MCF 10A (cell line): ENCODE data around the gene TRIM14. TPM values are rescaled to one million over a fixed set of nuclear protein-coding genes. Genes with fewer than 3 reads are reported as not detected.
"Not testable (repeated sequence)": the region's sequence is repeated elsewhere in the genome, so short reads cannot be mapped to it uniquely, and the experiment has no call there.

Experiments
- BruUV-seq: library from RNA; stranded (reverse); fragments of 400-500 nt; replicated peaks from 2 replicates; lab custom pipeline; 2021; lab: Mats Ljungman, UMichigan
- CTCF ChIA-PET: fragments of 300-600 bp; sonication (Branson Sonifier 250); formaldehyde crosslinking; extraction: SDS; loops from one replicate; lab custom pipeline; 2021; ENCODE audit warnings: antibody characterized with exemption, inconsistent platforms; lab: Yijun Ruan, JAX
- POLR2A ChIA-PET: fragments of 300-600, 350-650 bp; sonication (Branson Sonifier 250); formaldehyde crosslinking; extraction: SDS; loops from one replicate; lab custom pipeline; 2020; ENCODE audit warnings: antibody characterized with exemption, inconsistent platforms; lab: Yijun Ruan, JAX
- DNase-seq: peaks from one replicate; pipeline ENCODE4 v3.0.0-alpha.2; 2018; ENCODE audit not compliant: unreplicated experiment
- H3K27ac Mint-ChIP-seq: one replicate; pipeline ENCODE4 v1.8.0; 2022; ENCODE audit warnings: mild to moderate bottlenecking, low read depth, mixed read lengths; ENCODE audit not compliant: unreplicated experiment
- H3K27me3 Mint-ChIP-seq: one replicate; pipeline ENCODE4 v1.8.0; 2022; ENCODE audit warnings: mixed read lengths; ENCODE audit not compliant: insufficient read depth, unreplicated experiment
- H3K36me3 Mint-ChIP-seq: one replicate; pipeline ENCODE4 v1.8.0; 2022; ENCODE audit warnings: mild to moderate bottlenecking, moderate library complexity, mixed read lengths; ENCODE audit not compliant: insufficient read depth, unreplicated experiment
- H3K4me1 Mint-ChIP-seq: one replicate; pipeline ENCODE4 v1.8.0; 2022; ENCODE audit warnings: mixed read lengths; ENCODE audit not compliant: insufficient read depth, unreplicated experiment
- H3K4me3 Mint-ChIP-seq: one replicate; pipeline ENCODE4 v1.8.0; 2022; ENCODE audit warnings: mild to moderate bottlenecking, moderate library complexity, mixed read lengths; ENCODE audit not compliant: unreplicated experiment
- H3K9me3 Mint-ChIP-seq: one replicate; pipeline ENCODE4 v1.8.0; 2022; ENCODE audit warnings: mixed read lengths; ENCODE audit not compliant: unreplicated experiment
- CTCF ChIP-seq: fragments of 200-600 bp; IDR thresholded peaks from one replicate; pipeline ENCODE4 v1.8.0; 2022; ENCODE audit warnings: antibody characterized with exemption, mild to moderate bottlenecking; ENCODE audit not compliant: unreplicated experiment
- intact Hi-C: fragments of 100-400 bp; cut with micrococcal nuclease; formaldehyde crosslinking; loops from 2 replicates; pipeline ENCODE4 v1.14.1; 2022
- total RNA-seq: library from RNA; stranded (reverse); gene quantifications from 2 replicates; pipeline ENCODE4 v1.2.3, GENCODE V29; 2022

The TRIM14 gene
- total RNA-seq, 1 experiment from 2014 or later = 17.9 TPM

- Mint-ChIP-seq H3K27ac (no peak overlapping the region), H3K9me3 (no peaks in the 10 kb centered on the region), H3K36me3 (peaks cover 55% of the 10 kb centered on the region), H3K27me3 (no peaks in the 10 kb centered on the region), H3K4me3 (no peak overlapping the region), H3K4me1 (no peaks in the 10 kb centered on the region)
- no peak for TF ChIP-seq CTCF
- intact Hi-C loops = no loop called here
- no TSS peak for BruUV-seq
- no peak for DNase-seq
- ChIA-PET CTCF (interaction anchor here (0.6 to 1.9 kb wide), 3 partner anchors 8 to 160 kb away, joined by 3 to 8 read pairs (median 6); no protein-coding TSS in a partner anchor), POLR2A (interaction anchor here (0.7 kb wide), 1 partner anchor 743 kb away, joined by 3 read pairs; no protein-coding TSS in a partner anchor)
These were observed 38.2 kb downstream of the TRIM14 start for GRCh38 chr9:98080780-98081179.

- H3K4me1 Mint-ChIP-seq = no peaks in the 10 kb centered on the region
- ChIA-PET POLR2A (interaction anchor here (0.7 to 1.5 kb wide), 2 partner anchors 22 to 744 kb away, joined by 3 to 4 read pairs; no protein-coding TSS in a partner anchor), CTCF (interaction anchor here (0.6 to 1.9 kb wide), 5 partner anchors 8 to 161 kb away, joined by 3 to 8 read pairs (median 3); partner anchors contain the start of gene TRIM14)
- intact Hi-C loops = no loop called here
- no peaks in the 10 kb centered on the region for H3K9me3 Mint-ChIP-seq
- DNase-seq = no peak
- H3K27me3 Mint-ChIP-seq = no peaks in the 10 kb centered on the region
- peaks cover 55% of the 10 kb centered on the region for H3K36me3 Mint-ChIP-seq
- no TSS peak for BruUV-seq
- no peak overlapping the region for H3K4me3 Mint-ChIP-seq
- H3K27ac Mint-ChIP-seq = no peak overlapping the region
- TF ChIP-seq CTCF = no peak
These were observed 38.7 kb downstream of the TRIM14 start for GRCh38 chr9:98080326-98080725.

- ChIA-PET CTCF (interaction anchor here (0.7 to 1.9 kb wide), 4 partner anchors 11 to 617 kb away, joined by 3 to 6 read pairs (median 3); partner anchors contain the start of gene TRIM14), POLR2A (interaction anchor here (0.7 to 1.0 kb wide), 2 partner anchors 47 to 157 kb away, joined by 3 read pairs; no protein-coding TSS in a partner anchor)
- H3K4me1 Mint-ChIP-seq = no peaks in the 10 kb centered on the region
- no peak for DNase-seq
- peaks cover 54% of the 10 kb centered on the region for H3K36me3 Mint-ChIP-seq
- BruUV-seq = no TSS peak
- intact Hi-C loops = no loop called here
- H3K4me3 Mint-ChIP-seq = no peak overlapping the region
- no peaks in the 10 kb centered on the region for H3K27me3 Mint-ChIP-seq
- no peaks in the 10 kb centered on the region for H3K9me3 Mint-ChIP-seq
- no peak overlapping the region for H3K27ac Mint-ChIP-seq
- TF ChIP-seq CTCF = no peak
These were observed 40.1 kb downstream of the TRIM14 start for GRCh38 chr9:98078895-98079294.

GRCh38 chr9:98076514-98076890 is 42.5 kb downstream of the TRIM14 start:
- H3K4me1 Mint-ChIP-seq, BruUV-seq, DNase-seq, H3K9me3 Mint-ChIP-seq, intact Hi-C loops, H3K4me3 Mint-ChIP-seq, H3K27me3 Mint-ChIP-seq, H3K27ac Mint-ChIP-seq: not testable (repeated sequence)
- H3K36me3 Mint-ChIP-seq = peaks cover 31% of the 10 kb centered on the region
- ChIA-PET CTCF (interaction anchor here (0.6 to 1.5 kb wide), 3 partner anchors 18 to 188 kb away, joined by 3 to 5 read pairs (median 3); no protein-coding TSS in a partner anchor), POLR2A (interaction anchor here (0.7 to 0.8 kb wide), 2 partner anchors 20 to 1656 kb away, joined by 3 read pairs; partner anchors contain the start of gene NANS)
